CD4-positive, alpha-beta T cell treated with Interferon alpha-2 for 1 hour (primary cell): ENCODE results near the gene MED17.

ENCODE experiments used
- DNase-seq, 2 donors: peaks; one replicate each; pipeline ENCODE4 v3.0.0-alpha.2; 2020 to 2022

The MED17 gene

GRCh38 chr11:93817426-93818348, 33.6 kb downstream of the MED17 start:
- DNase-seq, result no peak

GRCh38 chr11:93819966-93820695, 36.0 kb downstream of the MED17 start:
- no peak for DNase-seq

GRCh38 chr11:93820847-93821246, 36.8 kb downstream of the MED17 start:
- no peak for DNase-seq

- DNase-seq, result no peak
Measured at GRCh38 chr11:93821617-93822016, 37.5 kb downstream of the MED17 start.

GRCh38 chr11:93822359-93822758, 38.3 kb downstream of the MED17 start:
- no peak for DNase-seq

- no peak for DNase-seq
Measured at GRCh38 chr11:93823210-93823609, 39.1 kb downstream of the MED17 start.

GRCh38 chr11:93827363-93827762, 43.3 kb downstream of the MED17 start:
- no peak for DNase-seq

- DNase-seq, result no peak
Measured at GRCh38 chr11:93829598-93829997, 45.5 kb downstream of the MED17 start.

GRCh38 chr11:93831343-93832127, 47.5 kb downstream of the MED17 start:
- no peak for DNase-seq

- no peak for DNase-seq
Measured at GRCh38 chr11:93832780-93833179, 48.7 kb downstream of the MED17 start.

- DNase-seq, result no peak
Measured at GRCh38 chr11:93838967-93839366, 54.9 kb downstream of the MED17 start.

- no peak for DNase-seq
Measured at GRCh38 chr11:93840180-93840579, 56.1 kb downstream of the MED17 start.

- DNase-seq, result no peak
Measured at GRCh38 chr11:93840981-93841380, 56.9 kb downstream of the MED17 start.

GRCh38 chr11:93841446-93841845, 57.4 kb downstream of the MED17 start:
- no peak for DNase-seq

- DNase-seq, result no peak
Measured at GRCh38 chr11:93842034-93842433, 58.0 kb downstream of the MED17 start.

- no peak for DNase-seq
Measured at GRCh38 chr11:93842461-93842860, 58.4 kb downstream of the MED17 start.

- DNase-seq, result no peak
Measured at GRCh38 chr11:93843906-93844305, 59.8 kb downstream of the MED17 start.

- no peak for DNase-seq
Measured at GRCh38 chr11:93844568-93844967, 60.5 kb downstream of the MED17 start.

GRCh38 chr11:93845181-93846092, 61.4 kb downstream of the MED17 start:
- no peak for DNase-seq

GRCh38 chr11:93846411-93846810, 62.3 kb downstream of the MED17 start:
- no peak for DNase-seq

GRCh38 chr11:93849201-93849600, 65.1 kb downstream of the MED17 start:
- DNase-seq, result no peak
